T-helper 17 cell (primary cell): Measurements from ENCODE around the gene SGPL1. TPM values are rescaled to one million over a fixed set of nuclear protein-coding genes. Genes with fewer than 3 reads are reported as not detected.
A peak's percentile ranks its signal among the peaks of the same experiment; 100 is the strongest.

Experiments
- ATAC-seq: fragments of 150-1000 bp; cut with Tn5 transposase; 2 replicates; pipeline ENCODE4 v1.10.0; 2021; ENCODE audit warnings: mild to moderate bottlenecking, moderate library complexity
- DNase-seq, 3 donors: peaks; one replicate each; pipeline versions ENCODE4 v3.0.0 to v3.0.0-alpha.2; 2020 to 2021
- H3K9me3 ChIP-seq: one replicate; pipeline ENCODE4 v1.7.0; 2013; ENCODE audit warnings: low read length, mild to moderate bottlenecking; ENCODE audit not compliant: control insufficient read depth, poor library complexity, severe bottlenecking
- H3K27ac Mint-ChIP-seq: one replicate; pipeline ENCODE4 v1.8.0; 2022; ENCODE audit warnings: mild to moderate bottlenecking, moderate library complexity, mixed read lengths
- H3K27me3 Mint-ChIP-seq: one replicate; pipeline ENCODE4 v1.8.0; 2022; ENCODE audit warnings: mixed read lengths
- H3K36me3 Mint-ChIP-seq: one replicate; pipeline ENCODE4 v1.8.0; 2022; ENCODE audit warnings: low read depth, mixed read lengths
- H3K4me1 Mint-ChIP-seq: one replicate; pipeline ENCODE4 v1.8.0; 2022; ENCODE audit warnings: mild to moderate bottlenecking, mixed read lengths
- H3K4me3 Mint-ChIP-seq: one replicate; pipeline ENCODE4 v1.8.0; 2022; ENCODE audit warnings: mild to moderate bottlenecking, moderate library complexity, mixed read lengths
- total RNA-seq, 4 donors: library from RNA in 2 of 4; stranded (reverse) in 2 of 4; gene quantifications; one replicate each; pipeline ENCODE4 v1.2.3 and lab custom pipeline; 2022 to 2026

SGPL1 gene
- total RNA-seq, 2 donors from 2014 or later, result 21.5 to 22.8 TPM

- H3K4me3 Mint-ChIP-seq, result no peak overlapping the region
- peaks cover 30% of the 10 kb centered on the region for H3K4me1 Mint-ChIP-seq
- H3K9me3 ChIP-seq, result no peaks in the 10 kb centered on the region
- DNase-seq (no peak), ATAC-seq (no peak)
- H3K27me3 Mint-ChIP-seq, result no peaks in the 10 kb centered on the region
- H3K27ac Mint-ChIP-seq, result no peak overlapping the region
- peaks cover 2% of the 10 kb centered on the region for H3K36me3 Mint-ChIP-seq
Observed at GRCh38 chr10:70829543-70829942, 13.8 kb downstream of the SGPL1 start.

DNA sequence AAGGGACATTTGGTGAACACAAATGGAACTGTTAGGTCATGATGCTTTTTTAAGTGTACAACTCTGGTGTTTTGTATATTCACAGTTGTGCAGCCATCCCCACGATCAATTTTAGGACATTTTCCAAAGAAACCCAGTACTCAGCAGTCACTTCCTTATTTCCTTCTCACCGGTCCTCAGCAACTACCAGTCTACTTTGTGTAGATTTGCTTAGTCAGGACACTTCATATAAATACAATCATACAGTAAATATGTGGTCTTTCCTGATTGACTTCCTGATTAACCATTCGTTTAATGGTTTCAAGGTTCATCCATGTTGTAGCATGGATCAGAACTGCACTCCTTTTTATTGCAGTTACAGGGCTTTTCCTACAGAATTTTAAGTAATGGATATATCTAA, 14.4 kb downstream of the SGPL1 start:
- H3K27me3 Mint-ChIP-seq, result no peaks in the 10 kb centered on the region

DNA sequence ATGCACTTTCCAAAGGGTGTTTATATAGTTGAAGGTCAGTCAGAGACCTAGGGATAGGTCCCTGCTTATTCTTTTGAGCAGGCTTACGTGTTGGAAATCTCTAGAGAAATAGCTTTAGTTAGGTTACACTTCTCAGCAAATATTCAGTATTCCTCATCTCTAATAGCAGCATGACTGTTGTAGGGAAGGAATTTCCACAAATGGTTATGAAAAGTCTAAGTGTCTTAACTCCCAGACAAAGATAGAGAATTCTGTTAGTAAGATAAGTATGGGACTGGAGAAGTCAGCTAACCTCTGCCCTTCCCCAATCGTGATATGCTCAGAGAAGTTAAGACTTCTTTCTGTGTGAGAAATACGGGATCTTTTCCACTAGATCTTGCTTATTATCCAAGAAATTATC, 16.5 kb downstream of the SGPL1 start:
- no peaks in the 10 kb centered on the region for H3K9me3 ChIP-seq
- H3K4me3 Mint-ChIP-seq, result no peak overlapping the region
- ATAC-seq, result no peak
- no peaks in the 10 kb centered on the region for H3K27me3 Mint-ChIP-seq
- no peak overlapping the region for H3K27ac Mint-ChIP-seq
- peaks cover 5% of the 10 kb centered on the region for H3K36me3 Mint-ChIP-seq
- no peak for DNase-seq
- H3K4me1 Mint-ChIP-seq, result peaks cover 19% of the 10 kb centered on the region

More for the DNA sequence above, 14.4 kb downstream of the SGPL1 start:
- DNase-seq, result no peak
- Mint-ChIP-seq H3K4me3 (no peak overlapping the region), H3K36me3 (peaks cover 2% of the 10 kb centered on the region), H3K4me1 (peaks cover 29% of the 10 kb centered on the region), H3K27ac (no peak overlapping the region)
- ATAC-seq, result no peak
- H3K9me3 ChIP-seq, result no peaks in the 10 kb centered on the region

- Mint-ChIP-seq H3K27ac (no peak overlapping the region), H3K27me3 (no peaks in the 10 kb centered on the region), H3K36me3 (peaks cover 11% of the 10 kb centered on the region), H3K4me1 (peaks cover 19% of the 10 kb centered on the region), H3K4me3 (no peak overlapping the region)
- ATAC-seq (no peak), DNase-seq (no peak)
- no peaks in the 10 kb centered on the region for H3K9me3 ChIP-seq
Observed at GRCh38 chr10:70832852-70833528, 17.2 kb downstream of the SGPL1 start.

- peaks cover 15% of the 10 kb centered on the region for H3K36me3 Mint-ChIP-seq
- DNase-seq (no peak), ATAC-seq (no peak)
- no peak overlapping the region for H3K4me3 Mint-ChIP-seq
- H3K27ac Mint-ChIP-seq, result no peak overlapping the region
- H3K4me1 Mint-ChIP-seq, result peaks cover 19% of the 10 kb centered on the region
- no peaks in the 10 kb centered on the region for H3K27me3 Mint-ChIP-seq
- H3K9me3 ChIP-seq, result no peaks in the 10 kb centered on the region
Observed at GRCh38 chr10:70833601-70834000, 17.9 kb downstream of the SGPL1 start.

DNA sequence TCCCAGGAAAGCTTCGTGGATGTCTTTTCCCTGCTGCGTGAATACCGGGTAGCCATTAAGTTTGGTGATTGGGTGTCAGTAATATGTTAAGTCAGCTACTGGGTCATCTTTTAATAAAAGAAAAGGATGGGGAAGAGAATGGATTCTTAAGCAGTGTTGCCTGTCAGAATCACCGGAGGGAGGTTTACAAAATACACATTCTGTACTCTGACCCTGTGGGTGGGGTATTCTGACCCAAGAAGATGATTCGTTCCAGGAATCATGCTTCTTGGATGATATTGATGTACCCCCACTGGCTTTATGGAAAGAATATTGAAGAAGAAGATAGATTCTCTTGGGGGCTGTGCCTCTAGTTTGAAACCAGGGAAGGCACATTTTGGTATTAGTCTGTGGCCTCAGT, 18.3 kb downstream of the SGPL1 start:
- no peaks in the 10 kb centered on the region for H3K9me3 ChIP-seq
- ATAC-seq (no peak), DNase-seq (no peak)
- H3K4me3 Mint-ChIP-seq, result no peak overlapping the region
- no peak overlapping the region for H3K27ac Mint-ChIP-seq
- H3K4me1 Mint-ChIP-seq, result peaks cover 18% of the 10 kb centered on the region
- H3K36me3 Mint-ChIP-seq, result peaks cover 15% of the 10 kb centered on the region
- no peaks in the 10 kb centered on the region for H3K27me3 Mint-ChIP-seq

- Mint-ChIP-seq H3K36me3 (peaks cover 15% of the 10 kb centered on the region), H3K4me3 (no peak overlapping the region), H3K27me3 (no peaks in the 10 kb centered on the region), H3K4me1 (peaks cover 17% of the 10 kb centered on the region), H3K27ac (no peak overlapping the region)
- ATAC-seq, result no peak
- H3K9me3 ChIP-seq, result no peaks in the 10 kb centered on the region
- no peak for DNase-seq
Observed at GRCh38 chr10:70834441-70835151, 18.8 kb downstream of the SGPL1 start.

DNA sequence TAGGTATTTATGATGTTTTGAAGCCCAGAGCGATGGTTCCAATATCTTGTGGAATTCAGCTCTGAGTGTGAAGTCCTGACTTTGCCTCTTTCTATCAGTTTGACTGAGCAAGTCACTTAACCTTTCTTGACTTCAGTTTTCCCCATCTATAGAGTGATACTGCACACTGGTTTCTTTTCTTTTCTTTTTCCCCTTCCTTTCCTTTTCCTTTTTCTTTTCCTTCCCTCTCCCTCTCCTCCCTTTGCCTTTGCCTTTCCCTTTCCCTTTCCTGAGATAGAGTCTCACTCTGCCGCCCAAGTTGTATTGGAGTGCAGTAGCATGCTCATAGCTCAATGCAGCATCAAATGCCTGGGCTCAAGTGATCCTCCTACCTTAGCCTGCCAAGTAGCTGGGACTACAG, 20.6 kb downstream of the SGPL1 start:
- H3K4me1 Mint-ChIP-seq, result peaks cover 13% of the 10 kb centered on the region
- no peaks in the 10 kb centered on the region for H3K27me3 Mint-ChIP-seq
- peaks cover 13% of the 10 kb centered on the region for H3K36me3 Mint-ChIP-seq
- peak overlapping the region; percentile 51 for H3K27ac Mint-ChIP-seq
- no peak overlapping the region for H3K4me3 Mint-ChIP-seq
- H3K9me3 ChIP-seq, result no peaks in the 10 kb centered on the region
- ATAC-seq, result no peak
- no peak for DNase-seq

DNA sequence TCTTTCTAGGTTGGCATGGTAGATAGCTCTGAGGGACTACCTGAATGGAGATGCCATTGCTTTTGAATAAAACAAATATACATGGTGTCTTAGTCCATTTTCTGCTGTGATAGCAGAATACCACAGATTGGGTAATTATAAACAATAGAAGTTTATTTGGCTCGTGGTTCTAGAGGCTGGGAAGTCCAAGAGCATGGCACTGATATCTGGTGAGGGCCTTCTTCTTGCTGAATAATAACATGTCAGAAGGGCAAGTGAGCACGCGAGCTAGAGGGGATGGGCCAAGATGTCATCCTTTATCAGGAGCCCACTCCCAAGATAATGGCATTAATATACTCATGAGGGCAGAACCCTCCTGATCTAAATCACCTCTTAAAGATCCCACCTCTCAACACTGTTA, 21.9 kb downstream of the SGPL1 start:
- H3K4me1 Mint-ChIP-seq, result peaks cover 15% of the 10 kb centered on the region
- H3K27me3 Mint-ChIP-seq, result no peaks in the 10 kb centered on the region
- no peak overlapping the region for H3K4me3 Mint-ChIP-seq
- H3K27ac Mint-ChIP-seq, result no peak overlapping the region
- peaks cover 16% of the 10 kb centered on the region for H3K36me3 Mint-ChIP-seq
- ATAC-seq (no peak), DNase-seq (no peak)
- no peaks in the 10 kb centered on the region for H3K9me3 ChIP-seq

DNA sequence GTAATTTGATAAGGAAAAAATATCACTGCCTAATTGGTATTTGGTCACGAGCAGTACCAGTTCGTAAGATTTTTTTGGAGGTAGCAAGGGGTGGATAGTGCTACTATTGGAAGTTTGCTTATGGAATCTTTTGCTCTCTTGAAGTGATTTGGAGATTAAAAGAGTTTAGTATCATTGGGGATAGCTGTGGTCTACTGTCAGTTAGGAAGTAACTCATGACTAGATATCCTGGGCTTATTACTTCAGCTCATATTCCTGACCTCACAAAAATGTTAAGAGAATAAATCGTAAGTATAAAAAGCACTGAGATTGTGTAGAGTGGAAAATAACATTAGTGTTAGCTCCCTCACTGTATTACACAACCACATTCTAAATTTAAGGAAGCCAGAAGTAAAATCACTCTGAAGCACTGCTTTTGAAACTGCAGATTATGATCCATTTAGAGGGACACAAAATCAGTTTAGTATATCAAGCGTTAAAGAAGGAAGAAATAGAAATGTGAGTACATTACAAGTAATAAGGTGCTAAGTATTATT, 22.6 kb downstream of the SGPL1 start:
- Mint-ChIP-seq H3K27me3 (no peaks in the 10 kb centered on the region), H3K36me3 (peaks cover 21% of the 10 kb centered on the region), H3K27ac (no peak overlapping the region), H3K4me1 (peaks cover 11% of the 10 kb centered on the region), H3K4me3 (no peak overlapping the region)
- no peak for DNase-seq
- no peak for ATAC-seq
- no peaks in the 10 kb centered on the region for H3K9me3 ChIP-seq

DNA sequence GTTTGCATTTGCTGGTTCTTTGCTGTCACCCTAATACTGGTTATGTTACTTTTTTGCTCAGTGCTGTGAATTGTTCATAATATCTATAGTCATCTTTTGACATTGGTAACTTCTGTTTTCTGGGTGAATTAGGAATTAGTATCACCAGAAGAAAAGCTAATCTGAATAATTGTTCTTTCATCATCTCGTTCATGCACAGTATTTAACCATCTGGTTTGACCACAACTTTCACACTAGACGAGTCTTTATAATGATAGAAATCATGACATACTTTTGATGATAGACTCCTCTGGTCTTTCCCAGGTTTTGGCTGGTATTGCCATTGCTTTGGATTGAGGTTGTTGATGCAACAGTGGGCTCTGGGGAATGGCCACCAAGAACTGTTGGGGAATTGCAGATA, 25.1 kb downstream of the SGPL1 start:
- DNase-seq (no peak), ATAC-seq (no peak)
- peaks cover 9% of the 10 kb centered on the region for H3K4me1 Mint-ChIP-seq
- peaks cover 23% of the 10 kb centered on the region for H3K36me3 Mint-ChIP-seq
- H3K9me3 ChIP-seq, result no peaks in the 10 kb centered on the region
- no peaks in the 10 kb centered on the region for H3K27me3 Mint-ChIP-seq
- H3K27ac Mint-ChIP-seq, result no peak overlapping the region
- no peak overlapping the region for H3K4me3 Mint-ChIP-seq

DNA sequence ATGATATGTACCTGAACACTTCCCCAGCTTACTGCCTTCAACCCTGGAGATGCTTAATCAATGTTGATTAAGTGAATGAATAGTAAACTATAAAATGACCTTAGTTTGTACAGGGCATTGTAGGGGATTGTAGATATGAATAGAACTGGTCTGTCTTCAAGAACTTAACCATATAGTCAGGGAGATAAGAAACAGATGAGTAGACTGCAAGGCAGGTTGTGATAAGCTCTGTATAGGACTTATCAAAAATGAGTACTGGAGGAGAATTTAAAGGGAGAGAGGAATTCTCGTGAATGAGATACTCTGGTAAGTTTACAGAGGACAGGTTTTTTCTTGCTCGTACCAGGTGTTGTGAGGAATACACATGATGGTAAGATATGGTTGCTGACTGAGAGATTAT, 27.6 kb downstream of the SGPL1 start:
- DNase-seq (no peak), ATAC-seq (no peak)
- Mint-ChIP-seq H3K36me3 (peaks cover 12% of the 10 kb centered on the region), H3K27ac (no peak overlapping the region), H3K27me3 (no peaks in the 10 kb centered on the region), H3K4me3 (no peak overlapping the region), H3K4me1 (peaks cover 9% of the 10 kb centered on the region)
- H3K9me3 ChIP-seq, result no peaks in the 10 kb centered on the region

- Mint-ChIP-seq H3K27me3 (no peaks in the 10 kb centered on the region), H3K36me3 (peaks cover 11% of the 10 kb centered on the region), H3K4me3 (no peak overlapping the region), H3K27ac (no peak overlapping the region), H3K4me1 (peaks cover 10% of the 10 kb centered on the region)
- H3K9me3 ChIP-seq, result no peaks in the 10 kb centered on the region
- DNase-seq, result no peak
- ATAC-seq, result no peak
Observed at GRCh38 chr10:70843776-70844489, 28.2 kb downstream of the SGPL1 start.
